K562 (cell line): ENCODE results near the gene HOXC5. TPM values are rescaled to one million over a fixed set of nuclear protein-coding genes. Genes with fewer than 3 reads are reported as not detected.

ENCODE experiments used
- ATAC-seq: fragments of 200-7000 bp; cut with Tn5 transposase; 3 replicates; pipeline ENCODE4 v1.9.1; 2020; ENCODE audit warnings: moderate library complexity
- BruUV-seq: library from RNA; stranded (reverse); fragments of 400-500 nt; replicated peaks from 2 replicates; lab custom pipeline; 2021; lab: Mats Ljungman, UMichigan
- CTCF ChIA-PET: fragments of 300-600 bp; formaldehyde crosslinking; extraction: SDS; loops from one replicate; lab custom pipeline; 2021; ENCODE audit warnings: low intra/inter-chr PET ratio; lab: Yijun Ruan, JAX
- POLR2A ChIA-PET: fragments of 300-600, 350-650 bp; sonication (Branson Sonifier 250); formaldehyde crosslinking; extraction: SDS; loops from one replicate; lab custom pipeline; 2021; ENCODE audit warnings: antibody characterized with exemption, inconsistent platforms; lab: Yijun Ruan, JAX
- DNase-seq, 4 experiments: peaks; one replicate each; pipeline versions ENCODE4 v3.0.0 to v3.0.0-alpha.2; 2011 to 2018; ENCODE audit warnings: low spot score in 3 of 4, mixed read lengths in 3 of 4; ENCODE audit errors: extremely low read depth in 1 of 4
- FAIRE-seq: peaks from 2 replicates; lab custom pipeline; 2011; peaks lifted over from hg19 to GRCh38; lab: Jason Lieb, UNC
- H2AFZ ChIP-seq: 2 replicates; pipeline ENCODE4 v1.6.0; 2011; ENCODE audit warnings: low read depth, low read length, control low read depth, inconsistent platforms
- H3K27ac ChIP-seq: fragments of 200-600 bp; 3 replicates; pipeline ENCODE4 v1.8.0; 2011; ENCODE audit warnings: low read depth, mild to moderate bottlenecking, control low read depth, inconsistent platforms, low read length, moderate library complexity, mixed read lengths; ENCODE audit errors: extremely low read depth
- H3K27me3 ChIP-seq, 2 experiments: fragments of 300-600 bp in 1 of 2; 2 replicates in 1 of 2; 3 replicates in 1 of 2; pipeline versions ENCODE4 v1.6.0 to v1.8.0; 2011; ENCODE audit warnings: inconsistent platforms in 2 of 2, low read length in 2 of 2, mild to moderate bottlenecking in 1 of 2, mixed read lengths in 1 of 2, moderate library complexity in 1 of 2; ENCODE audit not compliant: control insufficient read depth in 2 of 2, insufficient read depth in 2 of 2
- H3K36me3 ChIP-seq: fragments of 300-600 bp; 3 replicates; pipeline ENCODE4 v1.8.0; 2011; ENCODE audit warnings: mild to moderate bottlenecking, low read length, inconsistent platforms; ENCODE audit not compliant: control insufficient read depth, insufficient read depth
- H3K4me1 ChIP-seq, 2 experiments: fragments of 200-600 bp in 1 of 2; replicated peaks in 1 of 2; 2 replicates in 1 of 2; 3 replicates in 1 of 2; pipeline versions ENCODE4 v1.5.1 to v1.8.0; 2011; ENCODE audit warnings: inconsistent platforms in 2 of 2, low read length in 2 of 2, mild to moderate bottlenecking in 1 of 2, mixed read lengths in 1 of 2, moderate library complexity in 1 of 2; ENCODE audit not compliant: control insufficient read depth in 2 of 2, insufficient read depth in 2 of 2
- H3K4me2 ChIP-seq: 2 replicates; pipeline ENCODE4 v1.6.1; 2011; ENCODE audit warnings: low read length, control low read depth, inconsistent platforms, mixed read lengths; ENCODE audit not compliant: insufficient read depth
- H3K4me3 ChIP-seq: fragments of 200-600 bp; sonication (generic), shearing (Covaris generic); 2 replicates; pipeline ENCODE4 v1.5.1; 2016; ENCODE audit warnings: control low read depth, inconsistent platforms
- H3K79me2 ChIP-seq: fragments of 200-600 bp; 3 replicates; pipeline ENCODE4 v1.8.0; 2011; ENCODE audit warnings: low read length, inconsistent platforms; ENCODE audit not compliant: control insufficient read depth, insufficient read depth
- H3K9ac ChIP-seq, 2 experiments: 2 replicates each; pipeline versions ENCODE4 v1.6.0 to v1.6.1; 2011; ENCODE audit warnings: low read depth in 2 of 2, low read length in 2 of 2, control low read depth in 1 of 2, inconsistent platforms in 1 of 2, mild to moderate bottlenecking in 1 of 2, mixed read lengths in 1 of 2; ENCODE audit not compliant: insufficient read depth in 1 of 2
- H3K9me1 ChIP-seq: one replicate; pipeline ENCODE4 v1.6.0; 2011; ENCODE audit warnings: inconsistent platforms, mild to moderate bottlenecking, low read length, moderate library complexity; ENCODE audit not compliant: control insufficient read depth, insufficient read depth
- H3K9me3 ChIP-seq: replicated peaks from 2 replicates; pipeline ENCODE4 v1.5.1; 2011; ENCODE audit warnings: low read depth, low read length, inconsistent platforms; ENCODE audit not compliant: control insufficient read depth, insufficient read depth
- H4K20me1 ChIP-seq: replicated peaks from 2 replicates; pipeline ENCODE4 v1.6.1; 2011; ENCODE audit warnings: low read length, inconsistent platforms, mixed read lengths; ENCODE audit not compliant: control insufficient read depth, insufficient read depth
- CBX8 ChIP-seq: fragments of 200-600 bp; sonication (generic); IDR thresholded peaks from 2 replicates; pipeline ENCODE4 v1.6.1; 2012; ENCODE audit warnings: borderline replicate concordance, mixed run types, low read depth, mild to moderate bottlenecking, moderate library complexity, mixed read lengths, low read length, control low read depth, inconsistent platforms; ENCODE audit not compliant: poor library complexity, severe bottlenecking; ENCODE audit errors: extremely low read depth
- FUS ChIP-seq: fragments of 200-400 bp; formaldehyde crosslinking; optimal IDR thresholded peaks from 2 replicates; pipeline ENCODE3; 2017; ENCODE audit warnings: low read depth, low read length
- IFI16 ChIP-seq: fragments of 250-450 bp; sonication (Bioruptor Pico); IDR thresholded peaks from 2 replicates; pipeline ENCODE4 v2.1.2; 2022; ENCODE audit warnings: mild to moderate bottlenecking, inconsistent platforms
- ILF3 ChIP-seq: fragments of 450-650 bp; IDR thresholded peaks from 2 replicates; pipeline ENCODE4 v1.6.1; 2018; ENCODE audit warnings: antibody characterized with exemption, mild to moderate bottlenecking, moderate library complexity, borderline replicate concordance
- KDM5B ChIP-seq: fragments of 200-600 bp; sonication (generic); IDR thresholded peaks from 2 replicates; pipeline ENCODE4 v1.6.1; 2012; ENCODE audit warnings: low read depth, mild to moderate bottlenecking, moderate library complexity, low read length, control low read depth, inconsistent platforms; ENCODE audit not compliant: insufficient replicate concordance
- KLF16 ChIP-seq: IDR thresholded peaks from 2 replicates; pipeline ENCODE4 v1.6.1; 2016; ENCODE audit warnings: antibody characterized with exemption
- LCOR ChIP-seq: sonication (generic); formaldehyde crosslinking; IDR thresholded peaks from 2 replicates; pipeline ENCODE4 v1.8.0; 2022; ENCODE audit warnings: mild to moderate bottlenecking, missing genetic modification reagents
- NR3C1 ChIP-seq: sonication (generic); formaldehyde crosslinking; IDR thresholded peaks from 2 replicates; pipeline ENCODE4 v1.8.1; 2022; ENCODE audit warnings: missing genetic modification reagents
- SNIP1 ChIP-seq: fragments of 450-650 bp; IDR thresholded peaks from 2 replicates; pipeline ENCODE4 v1.7.1; 2017; ENCODE audit warnings: low read depth, mild to moderate bottlenecking
- SRSF7 ChIP-seq: fragments of 200-400 bp; formaldehyde crosslinking; optimal IDR thresholded peaks from 2 replicates; pipeline ENCODE3; 2017; ENCODE audit warnings: mild to moderate bottlenecking, low read depth, low read length
- ZBTB1 ChIP-seq: sonication (generic); formaldehyde crosslinking; IDR thresholded peaks from 2 replicates; pipeline ENCODE4 v1.8.1; 2023; ENCODE audit warnings: missing genetic modification reagents, low read depth, mild to moderate bottlenecking, borderline replicate concordance
- ZNF778 ChIP-seq: fragments of 450-650 bp; formaldehyde crosslinking; IDR thresholded peaks from 2 replicates; pipeline ENCODE4 v1.4.0; 2020; ENCODE audit warnings: mild to moderate bottlenecking, moderate library complexity
- WGBS: fragments of 100-300 bp; shearing (Covaris generic); methylation state at CpG from one replicate; pipeline ENCODE4 v1.1.6; 2016; ENCODE audit warnings: low coverage, mixed read lengths; ENCODE audit not compliant: insufficient coverage; ENCODE audit errors: missing lambda C conversion rate; 5-methylcytosine and 5-hydroxymethylcytosine counted together
- in situ Hi-C: fragments of 300-500 bp; cut with MboI; formaldehyde crosslinking; loops from 4 replicates; pipeline ENCODE4 v1.15.0; 2018; ENCODE audit warnings: inconsistent platforms, mixed read lengths
- intact Hi-C: fragments of 100-400 bp; cut with micrococcal nuclease; formaldehyde crosslinking; loops from 2 replicates; pipeline ENCODE4 v1.14.2; 2022
- polyA plus RNA-seq, 8 experiments: library from polyadenylated mRNA; depleted of rRNA in 4 of 8; stranded (reverse) in 5 of 8; unstranded in 3 of 8; fragments of >200 nt; fragmentation: Nextera tagmentation in 2 of 8; fragmentation: Illumina TruSeq in 1 of 8; extraction: Ambion mirVana in 2 of 8; extraction: Trizol in 1 of 8; gene quantifications; 2 replicates each; pipeline versions ENCODE4 v1.2.1 to v1.2.3, GENCODE V29; 2011 to 2014; ENCODE audit warnings: inconsistent platforms in 1 of 8, missing spikeins in 1 of 8
- total RNA-seq, 7 experiments: library from RNA; depleted of rRNA in 6 of 7; stranded (reverse); fragments of >200 nt in 6 of 7; fragmentation: Illumina TruSeq in 2 of 7; extraction: Trizol in 2 of 7; gene quantifications; 2 replicates each; pipeline versions ENCODE4 v1.2.1 to v1.2.3, GENCODE V29; 2011 to 2021; ENCODE audit warnings: low replicate concordance in 1 of 7
- TF ChIP-seq, protein P1 (sequence below): fragments of 250-450 bp; sonication (Bioruptor Pico); IDR thresholded peaks from 2 replicates; pipeline ENCODE4 v1.8.0; 2022; ENCODE audit warnings: moderate library complexity, mild to moderate bottlenecking, inconsistent platforms
- TF ChIP-seq, protein P2 (sequence below): sonication (generic); formaldehyde crosslinking; IDR thresholded peaks from 2 replicates; pipeline ENCODE4 v1.8.1; 2022; ENCODE audit warnings: missing genetic modification reagents
- TF ChIP-seq, protein P3 (sequence below): fragments of 450-650 bp; formaldehyde crosslinking; IDR thresholded peaks from 2 replicates; pipeline ENCODE4 v1.4.0; 2020; ENCODE audit warnings: mild to moderate bottlenecking, moderate library complexity
- TF ChIP-seq, protein P4 (sequence below), 2 experiments: IDR thresholded peaks; 2 replicates each; pipeline ENCODE4 v1.6.1; 2011; ENCODE audit warnings: borderline replicate concordance in 1 of 2, control low read depth in 1 of 2, low read depth in 1 of 2, low read length in 1 of 2, mild to moderate bottlenecking in 1 of 2, mixed read lengths in 1 of 2, moderate library complexity in 1 of 2; ENCODE audit not compliant: insufficient read depth in 1 of 2, insufficient read length in 1 of 2, poor library complexity in 1 of 2, severe bottlenecking in 1 of 2; ENCODE audit errors: extremely low read depth in 1 of 2

HOXC5 gene
- total and polyA plus RNA-seq, 9 of the 15 experiments (the other 6 are each of a cell fraction or from before 2014, with no cell fraction given), result 0.10 to 0.44 (median 0.18) TPM; not detected in 4

DNA sequence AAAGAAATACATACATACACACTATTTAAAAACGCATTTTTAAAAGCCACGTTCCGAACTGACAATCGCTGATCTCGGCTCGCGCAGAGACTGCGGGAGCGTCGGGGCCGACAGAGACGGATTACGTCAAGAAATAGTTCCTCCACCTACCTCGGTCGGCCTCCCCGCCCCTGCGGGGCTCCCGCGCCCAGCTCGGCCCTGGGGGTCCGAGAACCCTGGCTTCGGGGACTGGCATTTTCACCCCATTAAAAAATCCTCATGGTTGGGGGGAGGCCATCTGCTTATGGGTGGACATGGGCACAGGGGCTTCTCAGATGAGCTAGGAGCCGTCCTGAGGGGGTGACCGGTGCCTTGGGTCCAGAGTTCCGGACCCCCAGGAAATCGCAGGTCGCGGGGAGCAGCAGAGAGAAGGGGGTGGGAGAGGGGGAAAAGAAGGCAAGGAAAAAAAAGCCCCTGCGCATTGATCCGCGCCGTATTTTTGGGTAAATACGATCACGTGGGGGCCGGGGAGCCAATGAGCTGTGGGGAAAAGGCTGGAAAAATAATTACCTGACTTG is 33.2 kb upstream of the HOXC5 start:
- peak; percentile 23 for ATAC-seq
- intact Hi-C loops, result loop anchor here (1.0 kb wide), 1 partner anchor 189 kb away; the partner anchor contains the start of gene SMUG1
- FAIRE-seq, result peak; percentile 67
- in situ Hi-C loops, result no loop called here
- ChIA-PET CTCF (no interaction called here), POLR2A (interaction anchor here (0.7 to 5.6 kb wide), 16 partner anchors 8 to 288 kb away, joined by 3 to 43 read pairs (median 4); partner anchors contain the start of genes CBX5 and HOXC12)
- H3K4me1 ChIP-seq, result peaks cover 38 to 78% of the 10 kb centered on the region in 2 experiments
- H3K27me3 ChIP-seq, result no peaks in the 10 kb centered on the region
- WGBS, result under 1% methylated on average over 32 of the region's 35 CpGs
- peak overlapping the region; percentile 95 for H3K4me2 ChIP-seq
- no peaks in the 10 kb centered on the region for H3K36me3 ChIP-seq
- peak overlapping the region; percentile 71 for H3K4me3 ChIP-seq
- peak overlapping the region; percentile 97 for H2AFZ ChIP-seq
- peak overlapping the region; percentile 94 for H3K27ac ChIP-seq
- H3K79me2 ChIP-seq, result peaks cover 46% of the 10 kb centered on the region
- H3K9me1 ChIP-seq, result no peaks in the 10 kb centered on the region
- peak overlapping the region; percentile 94 to 99 for H3K9ac ChIP-seq
- DNase-seq, result peak; percentile 77 to 91 (median 82)
- BruUV-seq, result TSS peak; percentile 73
- no peaks in the 10 kb centered on the region for H3K9me3 ChIP-seq
- H4K20me1 ChIP-seq, result no peaks in the 10 kb centered on the region
- TF ChIP-seq NR3C1 (CRISPR knock-in tag) (no peak), KLF16 (no peak), IFI16 (CRISPR knock-in tag) (no peak), SRSF7 (no peak), ZNF778 (no peak), SNIP1 (no peak), KDM5B (peak; percentile 0), CBX8 (no peak), FUS (no peak), ILF3 (no peak), LCOR (CRISPR knock-in tag) (no peak), ZBTB1 (CRISPR knock-in tag) (no peak)
- TF ChIP-seq, protein P1, sequence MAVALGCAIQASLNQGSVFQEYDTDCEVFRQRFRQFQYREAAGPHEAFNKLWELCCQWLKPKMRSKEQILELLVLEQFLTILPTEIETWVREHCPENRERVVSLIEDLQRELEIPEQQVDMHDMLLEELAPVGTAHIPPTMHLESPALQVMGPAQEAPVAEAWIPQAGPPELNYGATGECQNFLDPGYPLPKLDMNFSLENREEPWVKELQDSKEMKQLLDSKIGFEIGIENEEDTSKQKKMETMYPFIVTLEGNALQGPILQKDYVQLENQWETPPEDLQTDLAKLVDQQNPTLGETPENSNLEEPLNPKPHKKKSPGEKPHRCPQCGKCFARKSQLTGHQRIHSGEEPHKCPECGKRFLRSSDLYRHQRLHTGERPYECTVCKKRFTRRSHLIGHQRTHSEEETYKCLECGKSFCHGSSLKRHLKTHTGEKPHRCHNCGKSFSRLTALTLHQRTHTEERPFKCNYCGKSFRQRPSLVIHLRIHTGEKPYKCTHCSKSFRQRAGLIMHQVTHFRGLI (CRISPR knock-in tag), result no peak
- TF ChIP-seq, protein P2, sequence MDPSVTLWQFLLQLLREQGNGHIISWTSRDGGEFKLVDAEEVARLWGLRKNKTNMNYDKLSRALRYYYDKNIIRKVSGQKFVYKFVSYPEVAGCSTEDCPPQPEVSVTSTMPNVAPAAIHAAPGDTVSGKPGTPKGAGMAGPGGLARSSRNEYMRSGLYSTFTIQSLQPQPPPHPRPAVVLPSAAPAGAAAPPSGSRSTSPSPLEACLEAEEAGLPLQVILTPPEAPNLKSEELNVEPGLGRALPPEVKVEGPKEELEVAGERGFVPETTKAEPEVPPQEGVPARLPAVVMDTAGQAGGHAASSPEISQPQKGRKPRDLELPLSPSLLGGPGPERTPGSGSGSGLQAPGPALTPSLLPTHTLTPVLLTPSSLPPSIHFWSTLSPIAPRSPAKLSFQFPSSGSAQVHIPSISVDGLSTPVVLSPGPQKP, result no peak
- TF ChIP-seq, protein P3, sequence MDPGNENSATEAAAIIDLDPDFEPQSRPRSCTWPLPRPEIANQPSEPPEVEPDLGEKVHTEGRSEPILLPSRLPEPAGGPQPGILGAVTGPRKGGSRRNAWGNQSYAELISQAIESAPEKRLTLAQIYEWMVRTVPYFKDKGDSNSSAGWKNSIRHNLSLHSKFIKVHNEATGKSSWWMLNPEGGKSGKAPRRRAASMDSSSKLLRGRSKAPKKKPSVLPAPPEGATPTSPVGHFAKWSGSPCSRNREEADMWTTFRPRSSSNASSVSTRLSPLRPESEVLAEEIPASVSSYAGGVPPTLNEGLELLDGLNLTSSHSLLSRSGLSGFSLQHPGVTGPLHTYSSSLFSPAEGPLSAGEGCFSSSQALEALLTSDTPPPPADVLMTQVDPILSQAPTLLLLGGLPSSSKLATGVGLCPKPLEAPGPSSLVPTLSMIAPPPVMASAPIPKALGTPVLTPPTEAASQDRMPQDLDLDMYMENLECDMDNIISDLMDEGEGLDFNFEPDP (CRISPR knock-in tag), result no peak
- TF ChIP-seq, protein P4, sequence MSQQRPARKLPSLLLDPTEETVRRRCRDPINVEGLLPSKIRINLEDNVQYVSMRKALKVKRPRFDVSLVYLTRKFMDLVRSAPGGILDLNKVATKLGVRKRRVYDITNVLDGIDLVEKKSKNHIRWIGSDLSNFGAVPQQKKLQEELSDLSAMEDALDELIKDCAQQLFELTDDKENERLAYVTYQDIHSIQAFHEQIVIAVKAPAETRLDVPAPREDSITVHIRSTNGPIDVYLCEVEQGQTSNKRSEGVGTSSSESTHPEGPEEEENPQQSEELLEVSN (IDR thresholded peaks at IDR 0.05; ENCODE audit: borderline replicate concordance in 1 of 2, extremely low read depth in 1 of 2, insufficient read depth in 1 of 2, insufficient read length in 1 of 2, low read depth in 1 of 2, low read length in 1 of 2, poor library complexity in 1 of 2, severe bottlenecking in 1 of 2), result no peak
